Measurements from ENCODE around the gene CCL14.
"Not testable (repeated sequence)": the region's sequence is repeated elsewhere in the genome, so short reads cannot be mapped to it uniquely, and the experiment has no call there.

CCL14 gene

GRCh38 chr17:35986643-35987042 lies at the start of gene CCL14:
Gene CCL14 (minus strand): TSS chr17:35986729. CDS start chr17:35986649, 80 bp downstream.
- FAIRE-seq, result no peak

- FAIRE-seq, result no peak
Observed at GRCh38 chr17:36036235-36036634, 49.7 kb upstream of the CCL14 start.

GRCh38 chr17:36034127-36034526 lies 47.6 kb upstream of the CCL14 start:
- no peak for FAIRE-seq

GRCh38 chr17:36030956-36031355 lies 44.4 kb upstream of the CCL14 start:
- no peak for FAIRE-seq

GRCh38 chr17:36027761-36028160 lies 41.2 kb upstream of the CCL14 start:
- FAIRE-seq, result no peak

GRCh38 chr17:36024106-36024869 lies 37.8 kb upstream of the CCL14 start:
- FAIRE-seq, result no peak

- no peak for FAIRE-seq
Observed at GRCh38 chr17:36019423-36019822, 32.9 kb upstream of the CCL14 start.

GRCh38 chr17:36017799-36018198 lies 31.3 kb upstream of the CCL14 start, which contains the start of gene CCL23:
Gene CCL23 (minus strand): TSS chr17:36017972. CDS start chr17:36017897, 75 bp downstream.
- FAIRE-seq, result no peak

- no peak for FAIRE-seq
Observed at GRCh38 chr17:36016555-36016954, 30.0 kb upstream of the CCL14 start.

- not testable (repeated sequence) for FAIRE-seq
Observed at GRCh38 chr17:36015895-36016294, 29.4 kb upstream of the CCL14 start.

- FAIRE-seq, result no peak
Observed at GRCh38 chr17:36014946-36015345, 28.4 kb upstream of the CCL14 start.

GRCh38 chr17:36011201-36011600 lies 24.7 kb upstream of the CCL14 start:
- FAIRE-seq, result no peak

GRCh38 chr17:36008998-36009665 lies 22.6 kb upstream of the CCL14 start:
- FAIRE-seq, result no peak

- FAIRE-seq, result no peak
Observed at GRCh38 chr17:36004594-36005108, 18.1 kb upstream of the CCL14 start.

- no peak for FAIRE-seq
Observed at GRCh38 chr17:36002631-36003030, 16.1 kb upstream of the CCL14 start.

- FAIRE-seq, result no peak
Observed at GRCh38 chr17:36001862-36002603, 15.5 kb upstream of the CCL14 start.

- no peak for FAIRE-seq
Observed at GRCh38 chr17:36001110-36001771, 14.7 kb upstream of the CCL14 start, which contains the start of gene CCL15. Gene CCL15 (minus strand): TSS chr17:36001553. CDS start chr17:36001492, 61 bp downstream.

GRCh38 chr17:36000732-36001109 lies 14.2 kb upstream of the CCL14 start:
- FAIRE-seq, result no peak

GRCh38 chr17:35998756-35999155 lies 12.2 kb upstream of the CCL14 start:
- no peak for FAIRE-seq

- FAIRE-seq, result no peak
Observed at GRCh38 chr17:35998018-35998545, 11.6 kb upstream of the CCL14 start.

GRCh38 chr17:35995346-35995745 lies 8.8 kb upstream of the CCL14 start:
- FAIRE-seq, result not testable (repeated sequence)

GRCh38 chr17:35991075-35991474 lies 4.5 kb upstream of the CCL14 start:
- no peak for FAIRE-seq
